Spleen (tissue), 11 donors: ENCODE results near the gene LTBP1. TPM values are rescaled to one million over a fixed set of nuclear protein-coding genes. Genes with fewer than 3 reads are reported as not detected.

Experiments used
- DNase-seq: peaks from one replicate; pipeline ENCODE4 v3.0.0-alpha.2; 2020
- H3K27ac ChIP-seq, 8 donors: fragments of 200-600 bp; sonication (generic) in 7 of 8; 1 replicate in 4 of 8; 2 replicates in 4 of 8; pipeline versions ENCODE4 v1.5.0 to v1.8.0; 2016 to 2021; ENCODE audit warnings: inconsistent platforms in 4 of 8, mild to moderate bottlenecking in 4 of 8, moderate library complexity in 1 of 8
- H3K27me3 ChIP-seq, 7 donors: fragments of 200-600 bp; sonication (generic) in 6 of 7; replicated peaks in 1 of 7; 1 replicate in 4 of 7; 2 replicates in 3 of 7; pipeline versions ENCODE4 v1.5.0 to v1.8.0; 2016 to 2021; ENCODE audit warnings: inconsistent platforms in 3 of 7, mild to moderate bottlenecking in 1 of 7
- H3K36me3 ChIP-seq, 6 donors: fragments of 200-600 bp; sonication (generic) in 5 of 6; 1 replicate in 4 of 6; 2 replicates in 2 of 6; pipeline versions ENCODE4 v1.5.0 to v1.8.0; 2016 to 2021; ENCODE audit warnings: inconsistent platforms in 2 of 6
- H3K4me1 ChIP-seq, 6 donors: fragments of 200-600 bp; sonication (generic) in 5 of 6; 1 replicate in 3 of 6; 2 replicates in 3 of 6; pipeline versions ENCODE4 v1.5.0 to v1.8.0; 2016 to 2021; ENCODE audit warnings: inconsistent platforms in 3 of 6
- H3K4me3 ChIP-seq, 8 donors: fragments of 200-600 bp; sonication (generic) in 7 of 8; 1 replicate in 4 of 8; 2 replicates in 4 of 8; pipeline versions ENCODE4 v1.5.0 to v1.8.0; 2016 to 2021; ENCODE audit warnings: inconsistent platforms in 4 of 8, mild to moderate bottlenecking in 4 of 8, moderate library complexity in 2 of 8
- H3K9me3 ChIP-seq, 8 donors: fragments of 200-600 bp; sonication (generic) in 7 of 8; 1 replicate in 4 of 8; 2 replicates in 4 of 8; pipeline versions ENCODE4 v1.5.0 to v1.8.0; 2016 to 2021; ENCODE audit warnings: inconsistent platforms in 4 of 8
- CTCF ChIP-seq, 11 experiments: fragments of 200-600 bp in 7 of 11; fragments of 450-650 bp in 4 of 11; sonication (generic) in 4 of 11; IDR thresholded peaks in 8 of 11; conservative IDR thresholded peaks in 3 of 11; 1 replicate in 7 of 11; 2 replicates in 4 of 11; pipeline versions ENCODE4 v1.4.0 to v1.8.0; 2016 to 2021; ENCODE audit warnings: antibody characterized with exemption in 11 of 11, inconsistent platforms in 4 of 11, mild to moderate bottlenecking in 1 of 11
- POLR2A ChIP-seq, 3 donors: fragments of 450-650 bp; IDR thresholded peaks; one replicate each; pipeline ENCODE4 v1.5.1; 2017; ENCODE audit warnings: antibody characterized with exemption in 3 of 3, mild to moderate bottlenecking in 1 of 3
- POLR2AphosphoS5 ChIP-seq, 3 donors: sonication (generic); formaldehyde crosslinking; IDR thresholded peaks; one replicate each; pipeline ENCODE4 v1.5.1; 2017; ENCODE audit warnings: antibody characterized with exemption in 3 of 3
- WGBS, 5 donors: extraction: QIAGEN DNeasy Blood & Tissue Kit in 3 of 5; methylation state at CpG; one replicate each; pipeline versions ENCODE4 v1.1.5 to v1.1.7; 2013 to 2018; 5-methylcytosine and 5-hydroxymethylcytosine counted together
- intact Hi-C: fragments of 100-400 bp; cut with DNase I; formaldehyde crosslinking; loops from one replicate; pipeline ENCODE4 v1.15.0; 2023; ENCODE audit warnings: low total_unique reads
- polyA plus RNA-seq, 3 donors: library from polyadenylated mRNA; stranded (reverse); fragments of 200-250 nt; gene quantifications; one replicate each; pipeline ENCODE4 v1.2.1, GENCODE V29; 2013
- total RNA-seq, 7 donors: library from RNA; depleted of rRNA in 3 of 7; stranded (reverse); fragments of >200 nt in 3 of 7; fragmentation: NEBNext Ultra II Directional in 4 of 7; extraction: Animal tissue kit (Norgen Biotek cat#: 25700) in 4 of 7; gene quantifications; one replicate each; pipeline versions ENCODE4 v1.1.0 to v1.2.1, GENCODE V29; 2016 to 2021
- donor health status: healthy with polysubstance abuse.
- donor health status: DM: no; HTN: no; CAD: no; lungs with moderate emphysema.
- donor health status: DM: no; HTN: no; CAD: no.
- donor health status: Bipolar disorder and iron deficiency.
- donor health status: healthy.
- donor health status: DM: no; HTN: no; CAD: no.
- donor health status: DM: yes; HTN: yes; CAD: no.

The LTBP1 gene
- total and polyA plus RNA-seq, 10 donors = 6.8 to 28.0 (median 13.3) TPM

GRCh38 chr2:33104052-33104623 is 157.4 kb downstream of the LTBP1 start:
- WGBS, 5 donors = 85 to 98% (median 91%) methylated on average over 5 of the region's 5 CpGs
- no peaks in the 10 kb centered on the region for H3K36me3 ChIP-seq
- intact Hi-C loops = no loop called here
- no peak for TF ChIP-seq POLR2A (IDR thresholded peaks at IDR 0.05)
- no peak for TF ChIP-seq POLR2AphosphoS5 (IDR thresholded peaks at IDR 0.05)
- no peak for TF ChIP-seq CTCF (IDR thresholded peaks at IDR 0.05 in 8 of 11, conservative IDR thresholded peaks at IDR 0.05 in 3 of 11)
- peaks cover 0 to 9% (median 0%) of the 10 kb centered on the region in 7 donors for H3K27me3 ChIP-seq
- no peak overlapping the region for H3K4me3 ChIP-seq
- H3K4me1 ChIP-seq = peaks cover 0 to under 1% (median 0%) of the 10 kb centered on the region in 6 donors
- H3K9me3 ChIP-seq = no peaks in the 10 kb centered on the region
- no peak overlapping the region for H3K27ac ChIP-seq
- no peak for DNase-seq

GRCh38 chr2:33104726-33105125 is 158.0 kb downstream of the LTBP1 start:
- Histone ChIP-seq H3K27ac (no peak overlapping the region), H3K4me1 (peaks cover 0 to 7% (median 0%) of the 10 kb centered on the region in 6 donors), H3K9me3 (no peaks in the 10 kb centered on the region), H3K27me3 (peaks cover 0 to 9% (median 0%) of the 10 kb centered on the region in 7 donors), H3K4me3 (no peak overlapping the region), H3K36me3 (no peaks in the 10 kb centered on the region)
- no peak for TF ChIP-seq POLR2A (IDR thresholded peaks at IDR 0.05)
- no peak for TF ChIP-seq POLR2AphosphoS5 (IDR thresholded peaks at IDR 0.05)
- no peak for TF ChIP-seq CTCF (IDR thresholded peaks at IDR 0.05 in 8 of 11, conservative IDR thresholded peaks at IDR 0.05 in 3 of 11)
- no peak for DNase-seq
- 83 to 90% (median 84%) methylated on average over 4 of the region's 4 CpGs for WGBS, 5 donors
- intact Hi-C loops = no loop called here

GRCh38 chr2:33106115-33106514 is 159.4 kb downstream of the LTBP1 start:
- Histone ChIP-seq H3K27ac (no peak overlapping the region), H3K4me3 (no peak overlapping the region), H3K4me1 (peaks cover 0 to 7% (median 0%) of the 10 kb centered on the region in 6 donors), H3K9me3 (no peaks in the 10 kb centered on the region), H3K36me3 (no peaks in the 10 kb centered on the region), H3K27me3 (peaks cover 0 to 16% (median 0%) of the 10 kb centered on the region in 7 donors)
- intact Hi-C loops = no loop called here
- no peak for DNase-seq
- TF ChIP-seq POLR2AphosphoS5 (IDR thresholded peaks at IDR 0.05) = no peak
- no peak for TF ChIP-seq CTCF (IDR thresholded peaks at IDR 0.05 in 8 of 11, conservative IDR thresholded peaks at IDR 0.05 in 3 of 11)
- no peak for TF ChIP-seq POLR2A (IDR thresholded peaks at IDR 0.05)

- H3K4me1 ChIP-seq = peaks cover 0 to 7% (median 0%) of the 10 kb centered on the region in 6 donors
- intact Hi-C loops = no loop called here
Observed at GRCh38 chr2:33107690-33108482, 161.1 kb downstream of the LTBP1 start.

More at GRCh38 chr2:33107690-33108482, 161.1 kb downstream of the LTBP1 start:
- 59 to 70% (median 61%) methylated on average over 8 of the region's 8 CpGs for WGBS, 5 donors
- Histone ChIP-seq H3K27me3 (peaks cover 0 to 18% (median 0%) of the 10 kb centered on the region in 7 donors), H3K9me3 (no peaks in the 10 kb centered on the region), H3K36me3 (no peaks in the 10 kb centered on the region), H3K4me3 (no peak overlapping the region), H3K27ac (no peak overlapping the region)
- DNase-seq = no peak
- TF ChIP-seq POLR2A (IDR thresholded peaks at IDR 0.05) = no peak
- no peak for TF ChIP-seq POLR2AphosphoS5 (IDR thresholded peaks at IDR 0.05)
- TF ChIP-seq CTCF (IDR thresholded peaks at IDR 0.05 in 8 of 11, conservative IDR thresholded peaks at IDR 0.05 in 3 of 11) = no peak
